Measurements from ENCODE around the gene NVL.

GRCh38 chr1:224298346-224299330 is 31.3 kb downstream of the NVL start:
- TF ChIP-seq CTCF (IDR thresholded peaks at IDR 0.05) = no peak
- no peak for TF ChIP-seq EZH2 (IDR thresholded peaks at IDR 0.05)

Data from neural progenitor cell (in vitro differentiated cells).